Measurements from ENCODE around the gene ENKD1.

DNA sequence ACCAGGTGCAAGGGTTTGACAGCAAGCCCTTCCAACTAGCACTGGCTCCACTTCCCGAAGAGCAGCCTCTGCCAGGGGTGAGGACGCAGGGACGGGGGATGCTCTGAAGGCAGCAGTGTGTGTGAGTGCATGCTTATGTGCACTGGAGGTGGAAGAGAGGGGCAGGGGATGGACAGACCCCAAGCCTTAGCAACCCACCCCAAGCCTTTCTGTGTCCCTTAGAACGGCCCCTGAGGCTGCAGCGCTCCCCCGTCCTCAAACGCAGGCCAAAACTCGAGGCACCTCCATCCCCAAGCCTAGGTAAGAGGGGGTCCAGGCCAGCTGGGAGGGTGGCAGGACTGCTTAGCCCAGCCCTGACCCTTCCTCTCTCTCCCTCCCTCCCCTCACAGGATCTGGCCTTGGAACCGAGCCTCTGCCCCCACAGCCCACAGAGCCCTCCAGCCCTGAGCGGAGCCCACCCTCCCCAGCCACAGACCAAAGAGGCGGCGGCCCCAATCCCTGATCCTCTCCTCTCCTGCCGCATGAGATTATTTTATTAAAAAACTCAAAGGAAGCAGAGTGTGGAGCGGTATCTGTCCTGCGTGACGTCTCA, 9.4 kb downstream of the ENKD1 start:
- TF ChIP-seq POLR2A (IDR thresholded peaks at IDR 0.05; ENCODE audit: low read length) (no peak), GATA1 (IDR thresholded peaks at IDR 0.05; ENCODE audit: low read depth, low read length) (no peak)

Data from erythroblast (primary cell).